ENCODE measurements around the gene BPGM. TPM values are rescaled to one million over a fixed set of nuclear protein-coding genes. Genes with fewer than 3 reads are reported as not detected.

Gene BPGM
- total and polyA plus RNA-seq, 2 experiments from 2014 or later = 16.9 TPM

- Histone ChIP-seq H3K4me1 (ENCODE audit: insufficient read depth) (peaks cover 18% of the 10 kb centered on the region), H3K27ac (ENCODE audit: low read depth) (no peak overlapping the region), H4K20me1 (replicated peaks; ENCODE audit: insufficient read depth) (no peaks in the 10 kb centered on the region), H2AFZ (peak overlapping the region; percentile 78), H3K4me3 (no peak overlapping the region), H3K79me2 (replicated peaks; ENCODE audit: insufficient read depth) (no peaks in the 10 kb centered on the region), H3K36me3 (ENCODE audit: insufficient read depth) (no peaks in the 10 kb centered on the region), H3K27me3 (ENCODE audit: insufficient read depth) (no peaks in the 10 kb centered on the region), H3K9me2 (ENCODE audit: insufficient read depth) (no peaks in the 10 kb centered on the region), H3K4me2 (no peak overlapping the region), H3F3A (replicated peaks; ENCODE audit: low read depth) (no peaks in the 10 kb centered on the region)
- no peak for TF ChIP-seq ZNF114 (CRISPR knock-in tag; IDR thresholded peaks at IDR 0.05)
- no peak for TF ChIP-seq POLR2AphosphoS5 (IDR thresholded peaks at IDR 0.05; ENCODE audit: low read depth)
- TF ChIP-seq ZNF331 (CRISPR knock-in tag; IDR thresholded peaks at IDR 0.05; ENCODE audit: low read depth) = no peak
- TF ChIP-seq CTCF (conservative IDR thresholded peaks at IDR 0.05; ENCODE audit: low read depth in 2 of 2) = no peak
- TF ChIP-seq EZH2 (IDR thresholded peaks at IDR 0.05; ENCODE audit: low read depth, unreplicated experiment) = no peak
- no peak for TF ChIP-seq JUNB (IDR thresholded peaks at IDR 0.05; ENCODE audit: unreplicated experiment)
- TF ChIP-seq NANOG (IDR thresholded peaks at IDR 0.05; ENCODE audit: borderline replicate concordance) = no peak
- TF ChIP-seq, protein P1, sequence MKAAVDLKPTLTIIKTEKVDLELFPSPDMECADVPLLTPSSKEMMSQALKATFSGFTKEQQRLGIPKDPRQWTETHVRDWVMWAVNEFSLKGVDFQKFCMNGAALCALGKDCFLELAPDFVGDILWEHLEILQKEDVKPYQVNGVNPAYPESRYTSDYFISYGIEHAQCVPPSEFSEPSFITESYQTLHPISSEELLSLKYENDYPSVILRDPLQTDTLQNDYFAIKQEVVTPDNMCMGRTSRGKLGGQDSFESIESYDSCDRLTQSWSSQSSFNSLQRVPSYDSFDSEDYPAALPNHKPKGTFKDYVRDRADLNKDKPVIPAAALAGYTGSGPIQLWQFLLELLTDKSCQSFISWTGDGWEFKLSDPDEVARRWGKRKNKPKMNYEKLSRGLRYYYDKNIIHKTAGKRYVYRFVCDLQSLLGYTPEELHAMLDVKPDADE (IDR thresholded peaks at IDR 0.05) = no peak
- no peak for TF ChIP-seq EZH2phosphoT487 (IDR thresholded peaks at IDR 0.05; ENCODE audit: unreplicated experiment)
- TF ChIP-seq ZNF462 (CRISPR knock-in tag; IDR thresholded peaks at IDR 0.05) = no peak
- no peak for TF ChIP-seq STAT1 (IDR thresholded peaks at IDR 0.05; ENCODE audit: unreplicated experiment)
- TF ChIP-seq REST (IDR thresholded peaks at IDR 0.05; ENCODE audit: unreplicated experiment) = no peak
- no peak for TF ChIP-seq CREB1 (CRISPR knock-in tag; IDR thresholded peaks at IDR 0.05; ENCODE audit: low read depth)
- no peak for ATAC-seq
- peaks cover 4% of the 10 kb centered on the region for H3K27me3 Mint-ChIP-seq (ENCODE audit: insufficient read depth, low read depth, poor library complexity)
- H3K4me3 Mint-ChIP-seq = no peak overlapping the region
- H3K9me3 Mint-ChIP-seq = no peaks in the 10 kb centered on the region; the same call in 2 of the 3 replicates
- H3K4me1 Mint-ChIP-seq = peaks cover 15% of the 10 kb centered on the region; the same call in 2 of the 3 replicates
- DNase-seq (ENCODE audit: low spot score) = no peak
- H3K27ac Mint-ChIP-seq = no peak overlapping the region
- H3K36me3 Mint-ChIP-seq (ENCODE audit: low read depth) = no peaks in the 10 kb centered on the region
Observed at GRCh38 chr7:134702366-134703240, 56.0 kb downstream of the BPGM start.
